Activated CD8-positive, alpha-beta T cell treated with anti-CD3 and anti-CD28 coated beads for 36 hours (primary cell): ENCODE measurements around the gene OSER1. TPM values are rescaled to one million over a fixed set of nuclear protein-coding genes. Genes with fewer than 3 reads are reported as not detected.

ENCODE experiments used
- ATAC-seq: fragments of 200-7000 bp; cut with Tn5 transposase; one replicate; pipeline ENCODE4 v1.10.0; 2021; ENCODE audit warnings: mild to moderate bottlenecking, moderate library complexity
- CTCF ChIA-PET: fragments of 350-600 bp; sonication (Branson Sonifier 250); formaldehyde crosslinking; loops from one replicate; lab custom pipeline; 2021; ENCODE audit warnings: antibody characterized with exemption; lab: Charles Lee
- POLR2A ChIA-PET: fragments of 350-600 bp; sonication (Branson Sonifier 250); formaldehyde crosslinking; loops from one replicate; lab custom pipeline; 2021; ENCODE audit warnings: antibody characterized with exemption; lab: Charles Lee
- DNase-seq: peaks from one replicate; pipeline ENCODE4 v3.0.0-alpha.2; 2020
- H3K27ac Mint-ChIP-seq: one replicate; pipeline ENCODE4 v1.8.0; 2021; ENCODE audit warnings: mild to moderate bottlenecking, mixed read lengths
- H3K27me3 Mint-ChIP-seq: one replicate; pipeline ENCODE4 v1.8.0; 2021; ENCODE audit warnings: mixed read lengths
- H3K36me3 Mint-ChIP-seq: one replicate; pipeline ENCODE4 v1.8.0; 2021; ENCODE audit warnings: low read depth, mixed read lengths
- H3K4me1 Mint-ChIP-seq: one replicate; pipeline ENCODE4 v1.8.0; 2021; ENCODE audit warnings: low read depth, mixed read lengths
- H3K4me3 Mint-ChIP-seq: one replicate; pipeline ENCODE4 v1.8.0; 2021; ENCODE audit warnings: mild to moderate bottlenecking, moderate library complexity, mixed read lengths
- H3K9me3 Mint-ChIP-seq: one replicate; pipeline ENCODE4 v1.8.0; 2021; ENCODE audit warnings: mixed read lengths
- intact Hi-C: fragments of 100-400 bp; cut with micrococcal nuclease; formaldehyde crosslinking; loops from one replicate; pipeline ENCODE4 v1.10.0; 2022
- total RNA-seq, 2 experiments: library from RNA; stranded (reverse); gene quantifications; one replicate each; pipeline ENCODE4 v1.2.3, GENCODE V29; 2021
- TF ChIP-seq, protein P1 (sequence below): fragments of 200-600 bp; IDR thresholded peaks from one replicate; pipeline ENCODE4 v1.8.0; 2022; ENCODE audit warnings: antibody characterized with exemption, mild to moderate bottlenecking

OSER1 gene
- total RNA-seq, 2 experiments from 2014 or later, result 20.9 to 23.3 TPM

DNA sequence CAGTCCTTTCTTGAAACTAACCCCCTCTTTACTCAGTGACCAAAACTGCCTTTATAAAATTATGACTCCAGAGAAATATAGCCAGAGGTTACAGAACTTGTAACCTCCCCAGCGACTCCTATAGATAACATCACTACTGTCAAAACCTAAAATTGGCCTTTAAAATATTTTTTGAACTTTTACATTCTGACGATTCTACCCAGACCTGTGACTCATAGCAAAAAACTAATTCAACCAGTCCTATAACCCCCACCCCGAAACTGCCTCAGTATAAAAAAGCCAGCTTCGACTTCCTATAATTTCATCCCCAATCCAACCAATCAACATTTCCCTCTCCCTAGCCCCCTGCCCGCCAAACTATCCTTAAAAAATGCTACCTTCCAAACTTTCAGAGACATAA, 37.5 kb downstream of the OSER1 start:
- intact Hi-C loops, result no loop called here
- no peaks in the 10 kb centered on the region for H3K36me3 Mint-ChIP-seq
- ChIA-PET POLR2A (interaction anchor here (1.2 kb wide), 1 partner anchor 50 kb away, joined by 3 read pairs; no protein-coding TSS in a partner anchor), CTCF (interaction anchor here (1.1 to 4.1 kb wide), 3 partner anchors 18 to 424 kb away, joined by 3 to 17 read pairs (median 5); no protein-coding TSS in a partner anchor)
- no peak overlapping the region for H3K4me3 Mint-ChIP-seq
- H3K4me1 Mint-ChIP-seq, result no peaks in the 10 kb centered on the region
- DNase-seq (no peak), ATAC-seq (no peak)
- TF ChIP-seq, protein P1, sequence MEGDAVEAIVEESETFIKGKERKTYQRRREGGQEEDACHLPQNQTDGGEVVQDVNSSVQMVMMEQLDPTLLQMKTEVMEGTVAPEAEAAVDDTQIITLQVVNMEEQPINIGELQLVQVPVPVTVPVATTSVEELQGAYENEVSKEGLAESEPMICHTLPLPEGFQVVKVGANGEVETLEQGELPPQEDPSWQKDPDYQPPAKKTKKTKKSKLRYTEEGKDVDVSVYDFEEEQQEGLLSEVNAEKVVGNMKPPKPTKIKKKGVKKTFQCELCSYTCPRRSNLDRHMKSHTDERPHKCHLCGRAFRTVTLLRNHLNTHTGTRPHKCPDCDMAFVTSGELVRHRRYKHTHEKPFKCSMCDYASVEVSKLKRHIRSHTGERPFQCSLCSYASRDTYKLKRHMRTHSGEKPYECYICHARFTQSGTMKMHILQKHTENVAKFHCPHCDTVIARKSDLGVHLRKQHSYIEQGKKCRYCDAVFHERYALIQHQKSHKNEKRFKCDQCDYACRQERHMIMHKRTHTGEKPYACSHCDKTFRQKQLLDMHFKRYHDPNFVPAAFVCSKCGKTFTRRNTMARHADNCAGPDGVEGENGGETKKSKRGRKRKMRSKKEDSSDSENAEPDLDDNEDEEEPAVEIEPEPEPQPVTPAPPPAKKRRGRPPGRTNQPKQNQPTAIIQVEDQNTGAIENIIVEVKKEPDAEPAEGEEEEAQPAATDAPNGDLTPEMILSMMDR, result no peak
- no peaks in the 10 kb centered on the region for H3K9me3 Mint-ChIP-seq
- peaks cover 22% of the 10 kb centered on the region for H3K27me3 Mint-ChIP-seq
- no peak overlapping the region for H3K27ac Mint-ChIP-seq

DNA sequence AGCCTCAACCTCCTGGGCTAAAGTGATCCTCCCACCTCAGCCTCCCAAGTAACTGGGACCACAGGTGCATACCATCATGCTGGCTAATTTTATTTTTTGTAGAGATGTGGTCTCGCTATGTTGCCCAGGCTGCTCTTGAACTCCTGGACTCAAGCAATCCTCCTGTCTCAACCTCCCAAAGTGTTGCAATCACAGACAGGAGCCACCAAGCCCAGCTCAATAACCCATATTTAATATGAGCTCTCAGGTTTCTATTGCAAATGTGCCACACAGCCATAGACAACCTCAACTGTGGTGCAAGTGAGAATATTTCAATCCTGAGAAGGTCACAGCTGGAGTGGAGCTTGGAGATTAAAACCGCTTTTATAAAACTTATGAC, 38.0 kb downstream of the OSER1 start:
- no peak overlapping the region for H3K27ac Mint-ChIP-seq
- intact Hi-C loops, result no loop called here
- CTCF ChIA-PET, result interaction anchor here (1.0 to 4.1 kb wide), 4 partner anchors 18 to 423 kb away, joined by 3 to 17 read pairs (median 4); no protein-coding TSS in a partner anchor
- H3K27me3 Mint-ChIP-seq, result peaks cover 23% of the 10 kb centered on the region
- ATAC-seq, result no peak
- no peak for DNase-seq
- TF ChIP-seq, protein P1, result no peak
- no peak overlapping the region for H3K4me3 Mint-ChIP-seq
- no peaks in the 10 kb centered on the region for H3K9me3 Mint-ChIP-seq
- POLR2A ChIA-PET, result interaction anchor here (1.2 to 1.6 kb wide), 2 partner anchors 23 to 49 kb away, joined by 3 to 4 read pairs; no protein-coding TSS in a partner anchor
- H3K36me3 Mint-ChIP-seq, result no peaks in the 10 kb centered on the region
- no peaks in the 10 kb centered on the region for H3K4me1 Mint-ChIP-seq

DNA sequence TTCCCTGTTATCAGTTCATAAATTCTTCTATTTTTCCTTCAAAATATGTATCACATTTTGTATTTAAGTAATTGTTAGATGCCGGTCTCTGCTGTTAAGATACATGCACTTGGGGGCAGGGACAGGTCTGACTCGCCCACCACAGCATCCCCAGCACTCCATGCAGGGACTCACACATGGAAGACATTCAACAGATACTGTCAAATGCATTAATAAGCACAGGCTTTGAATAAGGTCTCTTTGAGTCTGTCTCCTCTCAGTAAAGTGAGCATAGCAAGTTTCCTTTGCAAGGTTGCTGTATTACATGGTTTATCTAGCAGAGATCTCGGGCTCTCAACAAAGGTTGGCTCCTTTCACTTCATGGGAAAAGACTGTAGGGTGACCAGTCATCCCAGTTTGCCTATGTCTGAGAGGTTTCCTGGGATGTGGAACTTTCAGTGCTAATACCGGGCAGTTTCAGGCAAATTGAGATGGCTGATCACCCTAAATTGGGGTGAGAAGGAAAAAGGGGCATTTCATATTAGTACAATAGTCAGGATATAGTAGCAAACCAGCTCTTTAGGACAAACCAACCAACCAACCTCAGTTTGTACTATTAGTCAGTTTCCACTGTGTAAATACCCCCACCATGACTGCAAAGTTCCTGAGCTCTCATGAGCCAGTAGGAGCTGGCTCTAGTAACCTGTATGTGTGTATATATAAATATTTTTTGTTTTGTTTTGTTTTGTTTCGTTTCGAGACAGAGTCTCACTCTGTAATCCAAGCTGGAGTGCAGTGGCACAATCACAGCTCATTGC, 38.6 kb downstream of the OSER1 start:
- TF ChIP-seq, protein P1, result no peak
- Mint-ChIP-seq H3K27ac (no peak overlapping the region), H3K27me3 (peaks cover 24% of the 10 kb centered on the region), H3K36me3 (no peaks in the 10 kb centered on the region), H3K4me1 (no peaks in the 10 kb centered on the region), H3K9me3 (no peaks in the 10 kb centered on the region), H3K4me3 (no peak overlapping the region)
- intact Hi-C loops, result no loop called here
- ChIA-PET POLR2A (interaction anchor here (1.6 kb wide), 1 partner anchor 23 kb away, joined by 4 read pairs; no protein-coding TSS in a partner anchor), CTCF (interaction anchor here (1.0 to 4.1 kb wide), 5 partner anchors 19 to 422 kb away, joined by 3 to 17 read pairs (median 3); no protein-coding TSS in a partner anchor)
- DNase-seq (no peak), ATAC-seq (no peak)

DNA sequence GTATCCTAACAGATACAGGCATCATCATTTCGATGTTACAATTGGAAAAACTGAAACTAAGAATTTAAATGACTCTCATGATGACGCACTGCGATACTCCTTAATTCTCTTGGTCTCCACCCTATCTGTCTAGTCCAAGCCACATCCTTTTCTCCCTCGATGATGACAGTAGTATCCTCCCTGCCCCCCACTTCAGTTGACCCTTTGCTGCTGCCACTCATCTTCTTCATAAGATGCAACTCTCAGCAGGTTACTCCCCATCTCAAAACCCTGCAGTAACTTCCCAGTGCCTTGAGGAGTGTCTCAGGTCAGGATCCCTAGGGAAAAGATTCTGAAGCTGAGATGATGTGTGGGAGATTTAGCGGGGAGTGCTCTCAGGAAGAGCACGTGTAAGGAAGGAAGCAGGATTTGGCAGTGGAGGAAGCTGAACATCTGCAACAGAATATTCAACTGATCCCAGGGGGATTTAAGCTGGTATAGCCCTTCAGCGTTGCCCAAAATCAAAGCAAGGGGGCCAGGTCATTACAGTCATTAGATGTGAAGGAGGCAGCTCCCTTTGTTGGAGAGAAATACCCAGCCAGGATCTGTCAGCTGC, 39.7 kb downstream of the OSER1 start:
- TF ChIP-seq, protein P1, result no peak
- intact Hi-C loops, result no loop called here
- Mint-ChIP-seq H3K4me3 (no peak overlapping the region), H3K36me3 (no peaks in the 10 kb centered on the region), H3K4me1 (no peaks in the 10 kb centered on the region), H3K27ac (no peak overlapping the region), H3K9me3 (no peaks in the 10 kb centered on the region), H3K27me3 (peaks cover 23% of the 10 kb centered on the region)
- no peak for DNase-seq
- CTCF ChIA-PET, result interaction anchor here (1.4 to 4.1 kb wide), 2 partner anchors 20 to 54 kb away, joined by 3 to 17 read pairs; no protein-coding TSS in a partner anchor
- POLR2A ChIA-PET, result interaction anchor here (1.6 kb wide), 1 partner anchor 24 kb away, joined by 4 read pairs; no protein-coding TSS in a partner anchor
- no peak for ATAC-seq
